ENCODE results near the gene PLA2G2F.

Gene PLA2G2F, protein sequence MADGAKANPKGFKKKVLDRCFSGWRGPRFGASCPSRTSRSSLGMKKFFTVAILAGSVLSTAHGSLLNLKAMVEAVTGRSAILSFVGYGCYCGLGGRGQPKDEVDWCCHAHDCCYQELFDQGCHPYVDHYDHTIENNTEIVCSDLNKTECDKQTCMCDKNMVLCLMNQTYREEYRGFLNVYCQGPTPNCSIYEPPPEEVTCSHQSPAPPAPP

DNA sequence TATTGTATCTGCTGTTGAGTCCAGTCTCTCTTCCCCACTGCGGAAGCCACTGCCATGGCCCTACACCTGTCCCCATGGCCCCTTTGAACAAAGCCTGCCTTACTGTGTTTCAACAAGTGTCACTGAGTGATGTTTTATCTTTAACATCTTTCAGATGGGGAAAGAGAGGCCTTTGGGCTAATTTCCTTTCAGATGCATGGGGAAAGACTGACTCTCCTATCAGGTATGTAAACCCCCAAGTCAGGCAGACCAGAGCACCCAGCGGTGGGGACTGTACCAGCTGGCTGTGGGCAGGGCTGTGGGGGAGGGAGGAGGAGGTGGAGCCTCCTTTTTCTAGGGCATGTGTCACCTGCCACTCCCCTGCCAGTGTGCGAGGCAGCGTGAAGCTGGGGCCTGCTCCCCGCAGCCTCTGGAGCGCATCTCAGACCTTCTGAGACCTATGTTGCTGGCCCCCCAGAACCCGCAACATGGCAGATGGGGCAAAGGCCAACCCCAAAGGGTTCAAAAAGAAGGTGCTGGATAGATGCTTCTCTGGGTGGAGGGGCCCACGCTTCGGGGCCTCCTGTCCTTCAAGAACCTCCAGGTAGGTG lies at the start of gene PLA2G2F:
Gene PLA2G2F (plus strand): TSS at position 363 of the 590 bp plus-strand sequence. CDS start 105 bp downstream, at position 468.
- no peak for DNase-seq

DNA sequence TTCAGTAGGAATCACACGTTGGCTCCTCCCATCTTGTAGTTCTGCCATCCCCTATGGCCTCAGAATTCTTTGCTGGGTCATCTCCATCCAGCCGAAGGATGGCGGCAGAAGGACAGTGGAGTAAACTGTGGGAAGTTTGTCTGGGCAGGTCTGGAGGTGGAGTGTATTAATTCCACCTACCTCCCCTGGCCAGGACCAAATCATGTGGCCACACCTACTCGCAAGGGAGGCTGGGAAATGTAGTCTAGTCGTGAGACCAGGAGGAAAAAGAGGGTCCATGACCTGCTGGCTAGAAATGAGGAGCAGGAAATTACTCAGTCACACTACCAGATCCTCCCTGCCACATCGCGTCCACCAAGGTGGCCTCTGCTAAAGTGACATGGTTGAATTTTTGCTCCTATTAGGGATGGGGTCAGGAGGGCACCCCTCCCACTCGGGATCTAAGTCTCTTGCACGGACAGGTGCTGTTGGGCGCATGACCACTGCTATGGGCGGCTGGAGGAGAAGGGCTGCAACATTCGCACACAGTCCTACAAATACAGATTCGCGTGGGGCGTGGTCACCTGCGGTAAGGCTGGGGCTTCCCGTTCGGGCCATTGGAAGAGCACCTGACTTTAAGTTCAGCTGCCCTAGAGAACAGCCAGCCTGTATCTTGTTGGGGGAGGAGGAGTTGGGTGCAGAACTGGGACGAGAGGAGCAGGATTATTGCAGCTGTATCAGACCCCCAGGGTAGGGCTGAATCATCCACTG lies 49.6 kb upstream of the PLA2G2F start:
- DNase-seq: no peak

GRCh38 chr1:20090119-20090518 lies 49.0 kb upstream of the PLA2G2F start:
- DNase-seq: no peak

DNA sequence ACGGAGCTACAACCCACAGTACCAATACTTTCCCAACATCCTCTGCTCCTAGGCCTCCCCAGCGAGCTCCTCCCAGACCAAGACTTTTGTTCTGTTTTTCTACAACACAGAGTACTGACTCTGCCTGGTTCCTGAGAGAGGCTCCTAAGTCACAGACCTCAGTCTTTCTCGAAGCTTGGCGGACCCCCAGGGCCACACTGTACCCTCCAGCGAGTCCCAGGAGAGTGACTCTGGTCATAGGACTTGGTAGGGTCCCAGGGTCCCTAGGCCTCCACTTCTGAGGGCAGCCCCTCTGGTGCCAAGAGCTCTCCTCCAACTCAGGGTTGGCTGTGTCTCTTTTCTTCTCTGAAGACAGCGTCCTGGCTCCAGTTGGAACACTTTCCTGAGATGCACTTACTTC lies 48.5 kb upstream of the PLA2G2F start:
- no peak for DNase-seq

DNA sequence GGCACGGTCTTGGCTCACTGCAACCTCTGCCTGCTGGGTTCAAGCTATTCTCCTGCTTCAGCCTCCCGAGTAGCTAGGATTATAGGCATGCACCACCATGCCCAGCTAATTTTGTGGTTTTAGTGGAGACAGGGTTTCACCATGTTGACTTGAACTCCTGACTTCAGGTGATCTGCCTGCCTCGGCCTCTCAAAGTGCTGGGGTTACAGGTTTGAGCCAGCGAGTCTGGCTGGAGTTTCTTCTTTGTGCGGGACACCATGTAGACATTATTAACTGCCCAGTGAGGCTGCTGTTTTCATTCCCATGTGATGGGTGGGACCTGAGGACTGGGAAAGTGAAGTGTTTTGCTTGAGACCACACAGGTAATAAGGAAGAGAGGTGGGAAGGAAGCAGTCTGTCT lies 45.8 kb upstream of the PLA2G2F start:
- no peak for DNase-seq

- DNase-seq: no peak
Measured at GRCh38 chr1:20093940-20094391, 45.2 kb upstream of the PLA2G2F start.

DNA sequence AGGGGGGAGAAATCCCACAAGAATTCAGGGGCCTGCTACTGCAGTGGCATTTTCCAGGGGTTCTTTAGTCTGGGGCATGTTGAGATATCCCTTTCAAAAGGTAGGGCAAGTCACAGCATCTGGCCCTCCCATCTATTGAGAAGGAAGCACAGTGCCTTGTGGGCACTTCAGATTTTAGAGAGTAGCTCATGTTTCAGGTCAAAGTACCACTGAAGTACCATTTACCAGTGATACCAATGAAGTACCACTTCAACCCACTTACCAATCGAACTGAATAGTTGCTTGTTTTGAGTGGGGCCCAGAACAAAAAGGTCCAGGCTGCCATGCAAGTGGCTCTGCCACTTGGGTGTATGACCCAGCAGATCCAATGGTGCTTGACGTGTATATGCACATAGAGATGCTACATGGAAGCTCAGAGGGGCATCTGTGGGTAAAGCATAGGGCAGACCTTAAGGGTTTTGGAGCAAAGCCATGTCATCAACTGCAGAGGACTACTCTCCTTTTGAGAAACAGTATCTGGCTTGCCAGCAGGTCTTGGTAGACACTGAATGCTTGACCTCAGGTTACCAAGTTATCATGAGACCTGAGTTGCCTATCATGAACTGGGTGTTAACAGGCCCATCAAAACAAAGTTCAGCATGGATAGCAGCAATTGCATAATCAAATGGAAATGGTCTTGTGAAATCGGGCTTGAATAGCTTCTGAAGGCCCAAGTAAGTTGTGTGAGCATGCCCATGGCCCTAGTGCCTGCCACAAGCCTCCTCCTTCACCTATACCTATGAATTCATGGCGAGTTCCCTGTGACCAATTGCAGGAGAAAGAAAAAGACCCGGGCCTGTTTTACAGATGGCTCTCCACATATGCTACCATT lies 43.3 kb upstream of the PLA2G2F start:
- DNase-seq: no peak

DNA sequence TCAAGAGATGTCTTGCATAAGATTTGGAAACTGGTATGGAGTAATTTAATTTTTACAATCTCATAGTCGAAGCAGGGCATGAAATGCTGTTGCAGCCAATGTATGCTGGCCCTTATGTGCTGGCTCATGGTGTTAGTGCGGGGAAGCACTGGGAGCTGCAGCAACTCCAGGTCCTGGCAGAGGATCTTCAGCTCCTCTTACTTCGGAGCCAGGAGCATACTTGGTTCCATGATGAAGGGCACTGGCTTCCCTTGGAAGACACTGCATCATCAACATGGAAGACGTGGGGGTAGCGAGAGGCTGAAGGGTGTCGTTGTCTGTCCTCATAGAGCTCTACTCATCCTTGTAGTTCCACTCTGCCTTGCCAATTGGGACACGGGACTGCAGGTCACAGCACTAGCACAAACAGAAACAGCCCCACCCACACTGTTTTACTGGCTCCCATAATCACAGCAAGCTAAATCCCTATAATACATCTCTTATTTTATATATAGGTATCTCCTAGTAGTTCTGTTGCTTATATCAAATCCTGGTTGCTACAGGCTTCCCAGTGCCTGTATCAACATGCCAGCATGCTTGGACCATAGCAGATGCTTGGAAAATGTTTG lies 42.2 kb upstream of the PLA2G2F start:
- no peak for DNase-seq

DNA sequence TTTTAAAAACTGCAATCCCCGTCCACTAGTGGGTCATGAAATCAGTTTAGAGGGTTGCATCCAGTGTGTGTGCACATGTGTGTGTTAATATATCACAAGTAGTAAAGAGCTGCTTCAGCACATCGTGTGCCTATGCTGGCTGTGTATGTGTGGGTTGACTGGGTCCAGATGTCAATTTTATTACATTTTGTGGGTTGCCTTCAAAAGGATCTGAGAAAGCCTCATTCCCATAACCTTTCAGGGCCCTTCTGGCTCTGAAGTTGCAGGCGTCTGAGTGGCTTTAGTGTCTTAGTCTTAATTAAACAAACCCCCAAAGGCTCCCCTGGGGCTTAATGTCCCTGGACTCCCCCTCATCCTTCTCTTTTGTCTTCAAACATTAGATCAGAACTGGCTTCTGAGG lies 39.6 kb upstream of the PLA2G2F start:
- DNase-seq: no peak

DNA sequence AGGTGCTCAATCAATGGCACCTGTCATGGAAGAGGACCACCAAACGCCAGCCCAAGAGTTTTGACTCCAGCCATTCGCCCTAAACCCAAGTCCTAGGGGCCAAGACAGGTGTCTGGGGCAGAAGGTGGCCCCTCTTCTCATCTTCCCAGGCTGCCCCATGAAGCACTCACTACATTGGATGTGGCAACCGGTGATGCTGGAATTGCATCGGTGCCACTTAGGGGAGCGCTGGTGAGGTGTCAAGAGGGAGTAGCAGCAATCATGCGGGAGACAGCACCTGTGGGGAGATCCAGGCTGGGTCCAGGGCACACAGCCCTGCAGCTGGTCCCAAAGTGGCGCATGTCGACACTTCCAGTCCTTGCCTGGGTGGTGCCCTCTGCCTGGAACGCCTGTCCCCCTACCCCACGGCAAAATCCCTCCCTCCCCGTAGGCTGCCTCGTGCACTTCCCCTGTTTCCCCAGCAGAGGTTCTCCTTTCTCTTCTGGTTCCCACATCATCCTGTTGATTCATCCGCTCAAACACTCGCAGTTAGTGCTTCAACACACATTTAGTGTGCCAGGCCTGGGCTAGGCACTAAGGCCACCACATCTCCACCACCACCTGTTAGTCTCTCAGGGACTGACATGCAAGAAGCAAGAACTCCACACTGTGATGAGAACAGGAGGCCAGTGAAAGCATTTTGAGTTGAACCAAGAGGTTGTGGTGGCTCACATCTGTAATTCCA lies 38.3 kb upstream of the PLA2G2F start:
- peak; percentile 76 for DNase-seq

- DNase-seq: peak; percentile 83
Measured at GRCh38 chr1:20102875-20103274, 36.2 kb upstream of the PLA2G2F start.

GRCh38 chr1:20105856-20106255 lies 33.3 kb upstream of the PLA2G2F start:
- no peak for DNase-seq

- DNase-seq: no peak
Measured at GRCh38 chr1:20107351-20107750, 31.8 kb upstream of the PLA2G2F start.

- no peak for DNase-seq
Measured at GRCh38 chr1:20107796-20108195, 31.3 kb upstream of the PLA2G2F start.

GRCh38 chr1:20108366-20109123 lies 30.6 kb upstream of the PLA2G2F start:
- DNase-seq: no peak

- peak; percentile 16 for DNase-seq
Measured at GRCh38 chr1:20109223-20109856, 29.8 kb upstream of the PLA2G2F start.

DNA sequence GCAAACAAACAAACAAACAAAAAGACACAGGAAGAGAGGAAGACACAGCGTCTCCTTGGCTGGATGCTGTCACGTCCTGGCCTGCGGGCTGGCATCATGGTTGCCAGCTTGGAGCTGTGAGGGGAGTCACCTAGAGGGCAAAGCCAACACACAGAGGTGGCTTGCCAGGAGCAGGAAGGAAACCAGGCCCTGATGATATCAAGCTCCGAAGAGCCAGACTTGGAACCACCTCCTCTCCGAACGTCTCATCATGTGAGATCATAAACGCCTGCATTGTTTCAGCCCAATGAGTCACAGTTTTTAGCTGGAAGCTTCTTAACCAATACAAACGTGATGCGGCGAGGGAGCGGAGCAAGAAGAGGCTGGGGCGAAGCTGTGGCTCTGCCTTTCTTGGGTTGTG lies 28.4 kb upstream of the PLA2G2F start:
- no peak for DNase-seq

DNA sequence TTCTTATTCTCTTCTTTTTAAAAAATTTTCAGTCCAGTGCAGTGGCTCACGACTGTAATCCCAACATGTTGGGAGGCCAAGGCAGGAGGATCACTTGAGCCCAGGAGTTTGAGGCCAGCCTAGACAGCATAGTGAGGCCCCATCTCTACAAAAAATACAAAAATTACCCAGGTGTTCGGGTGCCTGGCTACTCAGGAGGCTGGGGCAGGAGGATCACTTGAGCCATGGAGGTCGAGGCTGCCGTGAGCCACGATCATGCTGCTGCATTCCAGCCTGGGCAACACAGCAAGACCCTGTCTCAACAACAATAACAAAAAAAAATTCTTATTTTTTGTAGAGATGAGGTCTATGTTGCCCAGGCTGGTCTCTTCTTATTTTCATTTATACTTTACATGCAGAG lies 27.7 kb upstream of the PLA2G2F start:
- no peak for DNase-seq

- no peak for DNase-seq
Measured at GRCh38 chr1:20112279-20113000, 26.7 kb upstream of the PLA2G2F start.

- no peak for DNase-seq
Measured at GRCh38 chr1:20114021-20114648, 25.0 kb upstream of the PLA2G2F start.

Data from activated CD4-positive, alpha-beta T cell treated with anti-CD3 and anti-CD28 coated beads, Interleukin-10, Interleukin-2, amounts not matched to agents 100 ng/mL and 50 ng/mL, durations not matched to agents 16 hours and 8 hours (primary cell).